Duodenal mucosa (tissue), 2 donors: ENCODE results near the gene VWA3B.
"Not testable (repeated sequence)": the region's sequence is repeated elsewhere in the genome, so short reads cannot be mapped to it uniquely, and the experiment has no call there.

Experiments used
- H3K27ac ChIP-seq: one replicate; pipeline ENCODE4 v1.7.0; 2013; ENCODE audit warnings: low read depth, low read length
- H3K27me3 ChIP-seq, 2 donors: one replicate each; pipeline ENCODE4 v1.7.0; 2013; ENCODE audit warnings: low read length in 2 of 2, control low read depth in 1 of 2; ENCODE audit not compliant: insufficient read depth in 2 of 2, control insufficient read depth in 1 of 2
- H3K36me3 ChIP-seq, 2 donors: one replicate each; pipeline ENCODE4 v1.7.0; 2013; ENCODE audit warnings: low read length in 2 of 2, control low read depth in 1 of 2; ENCODE audit not compliant: insufficient read depth in 2 of 2, control insufficient read depth in 1 of 2
- H3K4me1 ChIP-seq, 2 donors: one replicate each; pipeline ENCODE4 v1.7.0; 2013; ENCODE audit warnings: low read length in 2 of 2, control low read depth in 1 of 2; ENCODE audit not compliant: insufficient read depth in 2 of 2, control insufficient read depth in 1 of 2
- H3K4me3 ChIP-seq, 2 donors: one replicate each; pipeline ENCODE4 v1.7.0; 2013; ENCODE audit warnings: low read length in 2 of 2, low read depth in 1 of 2
- H3K9ac ChIP-seq, 2 donors: one replicate each; pipeline ENCODE4 v1.7.0; 2013; ENCODE audit warnings: low read length in 2 of 2, low read depth in 1 of 2
- H3K9me3 ChIP-seq, 2 donors: one replicate each; pipeline ENCODE4 v1.7.0; 2013; ENCODE audit warnings: low read length in 2 of 2, control low read depth in 1 of 2; ENCODE audit not compliant: control insufficient read depth in 1 of 2

VWA3B gene

DNA sequence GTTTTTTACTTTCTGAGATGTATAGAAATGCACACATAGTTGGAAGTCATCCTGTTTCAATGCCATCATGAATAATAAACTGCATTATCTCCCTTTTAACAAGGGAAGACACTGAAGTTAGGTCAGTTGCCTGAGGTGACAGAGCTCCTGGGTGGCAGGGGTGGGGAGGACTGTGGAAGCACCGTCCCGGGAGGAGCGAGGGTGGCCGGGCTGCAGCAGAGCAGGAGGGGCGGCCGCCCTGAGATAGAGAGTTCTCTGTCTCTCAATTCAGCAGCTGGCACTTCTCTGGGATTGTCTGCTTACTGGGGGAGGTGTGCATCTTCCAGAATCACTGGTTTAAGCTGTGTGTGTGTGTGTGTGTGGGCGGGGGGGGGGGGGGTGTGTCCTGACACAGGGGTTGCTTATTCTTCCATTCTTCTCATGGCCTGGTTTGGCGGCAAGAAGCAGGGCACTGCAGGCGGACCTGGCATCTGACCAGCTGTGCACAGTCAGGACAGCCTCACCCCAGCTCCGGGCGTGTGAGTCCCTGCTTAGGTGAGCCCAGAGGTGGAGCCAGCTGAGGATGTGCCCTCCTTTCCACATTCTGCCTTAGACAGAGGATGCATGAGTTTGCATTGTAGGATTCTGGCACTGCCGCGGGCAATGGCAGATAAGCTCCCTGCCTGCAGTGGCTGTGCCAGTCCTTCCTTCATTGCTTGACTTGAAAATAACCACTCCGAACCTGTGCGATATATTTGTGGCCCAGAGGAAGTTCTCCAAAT, 40.4 kb downstream of the VWA3B start:
- no peak overlapping the region for H3K27ac ChIP-seq
- H3K4me1 ChIP-seq, result no peaks in the 10 kb centered on the region
- no peaks in the 10 kb centered on the region for H3K9me3 ChIP-seq
- no peaks in the 10 kb centered on the region for H3K36me3 ChIP-seq
- no peak overlapping the region for H3K4me3 ChIP-seq
- peaks cover 0 to 4% of the 10 kb centered on the region in 2 donors for H3K27me3 ChIP-seq
- H3K9ac ChIP-seq, result no peak overlapping the region

DNA sequence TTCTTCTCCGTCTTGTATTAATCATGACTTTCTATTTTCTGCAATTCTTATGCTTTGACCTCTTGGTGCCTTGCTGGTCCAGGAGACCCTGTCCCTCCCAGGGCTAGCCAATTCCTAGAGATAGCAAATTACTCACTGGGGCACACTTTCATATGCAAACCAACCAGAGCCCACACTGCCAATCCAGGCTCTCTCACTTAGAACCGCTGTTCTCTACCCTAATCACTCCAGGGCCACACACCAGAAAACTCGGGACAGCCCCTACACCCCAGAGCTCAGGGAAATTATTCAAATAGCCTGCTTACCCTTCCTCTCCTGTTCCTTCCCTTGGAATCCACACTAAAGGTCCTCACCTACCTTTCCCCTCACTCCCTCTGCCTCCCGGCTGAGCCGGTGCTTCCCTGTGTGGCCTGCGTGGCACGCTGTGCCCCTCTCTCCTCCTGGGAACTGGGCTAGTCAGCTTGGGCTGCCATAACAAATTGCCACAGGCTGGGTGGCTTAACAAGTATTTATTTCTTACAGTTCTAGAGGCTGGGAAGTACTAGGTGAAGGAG, 41.7 kb downstream of the VWA3B start:
- peaks cover 0 to 4% of the 10 kb centered on the region in 2 donors for H3K27me3 ChIP-seq
- H3K9ac ChIP-seq, result no peak overlapping the region
- no peak overlapping the region for H3K27ac ChIP-seq
- H3K36me3 ChIP-seq, result no peaks in the 10 kb centered on the region
- no peaks in the 10 kb centered on the region for H3K9me3 ChIP-seq
- no peaks in the 10 kb centered on the region for H3K4me1 ChIP-seq
- no peak overlapping the region for H3K4me3 ChIP-seq

DNA sequence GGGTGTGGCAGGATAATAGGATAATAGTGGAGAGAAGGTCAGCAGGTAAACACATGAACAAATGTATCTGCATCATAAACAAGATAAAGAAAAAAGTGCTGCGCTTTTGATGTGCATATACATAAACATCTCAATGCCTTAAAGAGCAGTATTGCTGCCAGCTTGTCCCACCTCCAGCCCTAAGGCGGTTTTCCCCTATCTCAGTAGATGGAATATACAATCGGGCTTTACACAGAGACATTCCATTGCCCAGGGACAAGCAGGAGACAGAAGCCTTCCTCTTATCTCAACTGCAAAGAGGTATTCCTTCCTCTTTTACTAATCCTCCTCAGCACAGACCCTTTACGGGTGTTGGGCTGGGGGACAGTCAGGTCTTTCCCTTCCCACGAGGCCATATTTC, 43.1 kb downstream of the VWA3B start:
- not testable (repeated sequence) for H3K27ac ChIP-seq, H3K4me1 ChIP-seq, H3K36me3 ChIP-seq, H3K27me3 ChIP-seq, H3K4me3 ChIP-seq, H3K9ac ChIP-seq, H3K9me3 ChIP-seq

DNA sequence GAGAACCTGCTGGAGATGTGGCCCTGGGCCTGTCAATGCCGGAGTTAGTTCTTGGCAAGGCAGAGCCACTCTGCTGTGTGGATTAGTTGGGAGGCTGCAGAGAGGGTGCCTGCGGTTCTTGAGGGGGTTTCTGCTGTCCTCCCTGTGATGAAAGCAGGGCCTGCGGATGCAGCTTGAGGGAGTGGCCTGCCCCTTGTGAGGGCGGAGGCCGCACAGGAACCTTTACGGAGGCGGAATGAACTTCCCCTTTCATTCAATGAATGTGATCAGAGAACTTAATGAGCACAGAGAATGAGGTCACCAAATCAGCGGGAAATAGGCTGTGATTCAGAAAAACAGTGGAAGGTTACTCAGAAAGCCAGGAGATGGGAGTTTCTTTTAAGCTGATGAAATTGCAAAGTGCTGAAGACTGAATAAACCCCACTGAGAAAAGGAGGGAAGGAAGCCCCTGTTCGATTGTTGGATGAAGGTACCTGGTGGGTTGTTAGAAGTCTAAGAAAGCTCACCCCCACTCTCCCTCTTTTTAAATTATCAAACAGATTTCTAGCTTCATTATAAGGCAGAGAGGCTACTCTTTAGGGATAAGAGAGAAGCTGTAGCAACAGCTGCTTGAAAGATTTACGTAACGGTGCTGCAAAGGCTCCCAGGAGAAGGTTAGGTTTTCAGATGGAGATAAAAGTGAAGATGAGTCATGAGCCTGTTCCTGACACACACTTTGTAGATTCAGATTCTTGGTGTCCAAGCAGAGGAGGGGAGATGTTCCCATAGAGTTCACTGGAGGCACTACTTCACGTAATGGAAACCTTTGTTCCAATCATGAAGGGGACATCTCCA, 47.4 kb downstream of the VWA3B start:
- Histone ChIP-seq H3K4me3 (no peak overlapping the region), H3K27ac (no peak overlapping the region), H3K9ac (no peak overlapping the region), H3K4me1 (no peaks in the 10 kb centered on the region), H3K36me3 (no peaks in the 10 kb centered on the region), H3K27me3 (no peaks in the 10 kb centered on the region), H3K9me3 (no peaks in the 10 kb centered on the region)

DNA sequence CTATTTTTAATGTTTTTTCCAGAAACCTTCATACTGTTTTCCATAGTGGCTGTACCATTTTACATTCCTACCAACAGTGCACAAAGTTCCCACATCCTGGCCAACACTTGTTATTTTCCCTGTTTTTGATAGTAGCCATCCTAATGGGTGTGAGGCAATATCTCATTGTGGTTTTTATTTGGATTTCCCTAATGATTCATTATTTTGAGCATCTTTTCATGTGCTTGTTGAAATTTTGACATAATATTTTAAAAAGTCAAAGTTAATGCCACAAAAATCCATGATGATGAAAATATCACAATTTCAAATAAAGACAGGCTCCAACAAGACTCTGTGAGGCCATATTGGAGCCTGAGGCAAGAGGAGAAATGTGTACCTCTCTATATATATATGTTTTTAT, 50.2 kb downstream of the VWA3B start:
- Histone ChIP-seq H3K4me1 (no peaks in the 10 kb centered on the region), H3K4me3 (no peak overlapping the region), H3K9ac (no peak overlapping the region), H3K27ac (no peak overlapping the region), H3K9me3 (no peaks in the 10 kb centered on the region), H3K27me3 (no peaks in the 10 kb centered on the region), H3K36me3 (no peaks in the 10 kb centered on the region)

DNA sequence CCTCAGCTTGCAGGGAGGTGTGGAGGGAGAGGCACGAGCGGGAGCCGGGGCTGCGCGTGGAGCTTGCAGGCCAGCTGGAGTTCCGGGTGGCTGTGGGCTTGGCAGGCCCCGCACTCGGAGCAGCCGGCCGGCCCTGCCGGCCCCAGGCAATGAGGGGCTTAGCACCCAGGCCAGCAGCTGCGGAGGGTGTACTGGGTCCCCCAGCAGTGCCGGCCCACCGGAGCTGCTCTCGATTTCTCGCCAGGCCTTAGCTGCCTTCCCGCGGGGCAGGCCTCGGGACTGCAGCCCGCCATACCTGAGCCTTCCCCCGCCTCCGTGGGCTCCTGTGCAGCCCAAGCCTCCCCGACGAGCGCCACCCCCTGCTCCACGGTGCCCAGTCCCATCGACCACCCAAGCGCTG, 52.0 kb downstream of the VWA3B start:
- H3K4me1 ChIP-seq, H3K9ac ChIP-seq, H3K36me3 ChIP-seq, H3K9me3 ChIP-seq, H3K4me3 ChIP-seq, H3K27ac ChIP-seq, H3K27me3 ChIP-seq: not testable (repeated sequence)

DNA sequence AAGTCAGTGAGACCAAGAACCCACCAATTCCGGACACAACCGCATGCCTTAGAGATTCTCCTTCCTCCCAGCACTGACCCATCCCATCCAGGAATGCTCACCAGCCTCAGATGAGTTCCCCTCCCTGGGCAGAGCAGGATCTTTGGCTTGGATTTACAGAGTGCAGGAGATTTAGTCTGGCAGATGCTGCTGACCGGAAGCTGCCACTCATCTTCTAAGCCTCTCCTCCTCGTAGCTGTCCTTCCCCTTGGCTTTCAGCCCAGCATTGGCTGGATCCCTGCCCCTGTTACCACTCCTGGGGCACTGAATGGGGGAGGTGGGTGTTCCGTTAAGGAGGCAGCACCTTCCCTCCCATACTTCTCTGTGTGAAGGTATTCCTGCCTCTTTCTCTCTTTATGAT, 53.2 kb downstream of the VWA3B start:
- H3K36me3 ChIP-seq, result no peaks in the 10 kb centered on the region
- no peaks in the 10 kb centered on the region for H3K4me1 ChIP-seq
- H3K27me3 ChIP-seq, result no peaks in the 10 kb centered on the region
- no peak overlapping the region for H3K9ac ChIP-seq
- H3K4me3 ChIP-seq, result no peak overlapping the region
- no peak overlapping the region for H3K27ac ChIP-seq
- no peaks in the 10 kb centered on the region for H3K9me3 ChIP-seq

DNA sequence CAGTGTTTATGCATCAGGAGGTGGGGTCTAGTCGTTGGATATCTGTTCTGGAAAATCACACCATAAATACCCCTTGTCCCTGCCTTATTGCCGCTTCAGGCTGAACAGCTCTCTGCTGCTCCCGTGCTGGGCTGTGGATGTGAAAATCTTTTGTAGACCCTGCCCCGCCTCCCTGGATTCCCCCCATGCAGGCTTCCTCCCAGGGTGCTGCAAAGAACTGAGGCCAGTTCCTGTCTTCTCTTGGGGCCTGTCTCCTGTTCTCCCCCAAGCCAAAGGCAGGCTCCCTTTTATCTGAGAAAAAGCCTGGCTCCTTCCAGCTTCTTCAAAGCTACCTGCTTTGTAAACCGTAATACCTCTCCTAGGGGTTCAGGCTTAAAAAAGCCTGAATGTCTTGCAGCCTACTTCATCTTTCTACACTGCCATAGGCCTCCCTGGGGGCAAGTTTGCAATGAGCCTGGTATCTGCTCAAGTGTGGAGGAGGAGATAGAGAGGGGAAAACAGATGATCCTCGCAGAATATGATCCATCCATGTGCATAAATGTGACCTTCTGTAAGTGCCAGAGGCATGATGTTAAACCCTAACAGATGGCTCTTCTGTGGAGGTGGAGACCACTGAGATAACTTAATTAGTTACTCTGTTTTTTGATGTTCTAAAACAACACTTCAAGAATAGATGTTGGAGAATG, 55.3 kb downstream of the VWA3B start:
- Histone ChIP-seq H3K9me3 (no peaks in the 10 kb centered on the region), H3K27me3 (no peaks in the 10 kb centered on the region), H3K4me1 (no peaks in the 10 kb centered on the region), H3K4me3 (no peak overlapping the region), H3K27ac (no peak overlapping the region), H3K36me3 (no peaks in the 10 kb centered on the region), H3K9ac (no peak overlapping the region)

DNA sequence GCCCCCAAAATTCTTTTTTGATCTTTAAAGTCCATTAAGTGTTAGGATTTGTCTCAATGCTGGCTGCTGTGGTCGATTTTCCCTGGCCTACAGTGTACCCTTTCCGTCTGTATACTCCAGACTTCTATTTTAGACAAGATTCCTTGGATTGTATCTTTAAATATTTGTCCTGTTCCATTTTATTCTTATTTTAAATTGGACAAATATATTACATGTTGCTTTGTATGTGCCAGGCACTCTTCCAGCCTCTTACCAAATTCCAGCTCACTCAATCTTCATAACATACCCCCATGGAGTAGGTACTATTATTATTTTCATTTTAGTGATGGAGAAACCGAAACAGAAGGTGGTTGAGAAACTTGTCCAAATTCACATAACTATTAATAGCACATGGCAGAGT, 58.1 kb downstream of the VWA3B start:
- Histone ChIP-seq H3K27ac (no peak overlapping the region), H3K9ac (no peak overlapping the region), H3K4me3 (no peak overlapping the region), H3K9me3 (no peaks in the 10 kb centered on the region), H3K27me3 (no peaks in the 10 kb centered on the region), H3K4me1 (no peaks in the 10 kb centered on the region), H3K36me3 (no peaks in the 10 kb centered on the region)

DNA sequence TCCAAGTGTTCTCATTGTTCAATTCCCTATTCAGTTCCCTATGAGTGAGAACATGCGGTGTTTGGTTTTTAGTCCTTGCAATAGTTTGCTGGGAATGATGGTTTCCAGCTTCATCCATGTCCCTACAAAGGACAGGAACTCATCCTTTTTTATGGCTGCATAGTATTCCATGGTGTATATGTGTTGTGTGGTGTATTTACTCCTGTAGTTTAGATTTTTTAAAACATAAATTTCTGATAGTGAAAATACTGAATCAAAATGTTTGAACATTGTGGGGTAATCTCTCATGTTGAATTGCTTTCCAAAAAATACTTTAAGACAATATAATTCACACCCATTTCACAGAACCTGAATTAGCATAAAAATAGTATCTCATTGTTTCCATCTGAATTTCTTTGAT, 60.9 kb downstream of the VWA3B start:
- not testable (repeated sequence) for H3K27me3 ChIP-seq, H3K36me3 ChIP-seq, H3K4me1 ChIP-seq, H3K4me3 ChIP-seq, H3K9ac ChIP-seq, H3K27ac ChIP-seq, H3K9me3 ChIP-seq
